RCC 7860 (cell line): ENCODE results near the gene BNIP5.

Experiments
- DNase-seq: peaks from one replicate; pipeline ENCODE4 v3.0.0-alpha.2; 2015; ENCODE audit warnings: low spot score
- FAIRE-seq: peaks from 2 replicates; lab custom pipeline; 2012; peaks lifted over from hg19 to GRCh38; lab: Jason Lieb, UNC

BNIP5 gene

DNA sequence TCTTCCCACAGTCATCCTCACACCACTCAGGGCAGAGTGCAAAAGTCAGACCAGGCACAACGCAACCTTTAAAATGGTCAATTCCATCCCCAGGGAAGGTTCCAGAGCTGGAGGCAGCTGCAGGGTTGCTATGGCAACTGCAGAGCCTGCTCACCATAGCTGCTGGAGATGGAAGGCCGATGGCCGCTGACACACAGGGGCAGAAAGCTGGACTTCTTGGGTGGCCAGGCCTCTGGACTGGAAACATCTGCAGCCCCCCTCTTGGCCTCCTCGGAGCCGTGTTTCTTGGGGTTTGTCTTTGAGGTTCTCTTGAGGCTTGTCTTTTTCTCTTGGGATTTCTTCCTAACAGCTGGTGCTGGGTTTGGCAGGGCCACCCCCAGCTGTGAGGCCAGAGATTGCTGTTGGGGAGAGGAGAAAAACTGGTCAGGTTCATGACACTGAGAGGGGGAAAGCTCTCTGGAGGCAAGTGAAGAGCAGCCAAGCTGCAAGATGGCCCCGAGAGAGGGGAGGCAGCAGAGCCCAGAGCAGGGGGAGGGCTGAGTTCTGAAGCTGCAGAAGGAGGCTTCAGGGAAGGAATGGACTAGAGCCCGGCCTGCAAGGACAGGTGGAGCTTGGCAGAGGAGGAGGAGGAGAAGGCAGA lies 10.2 kb downstream of the BNIP5 start:
- DNase-seq (no peak), FAIRE-seq (no peak)

DNA sequence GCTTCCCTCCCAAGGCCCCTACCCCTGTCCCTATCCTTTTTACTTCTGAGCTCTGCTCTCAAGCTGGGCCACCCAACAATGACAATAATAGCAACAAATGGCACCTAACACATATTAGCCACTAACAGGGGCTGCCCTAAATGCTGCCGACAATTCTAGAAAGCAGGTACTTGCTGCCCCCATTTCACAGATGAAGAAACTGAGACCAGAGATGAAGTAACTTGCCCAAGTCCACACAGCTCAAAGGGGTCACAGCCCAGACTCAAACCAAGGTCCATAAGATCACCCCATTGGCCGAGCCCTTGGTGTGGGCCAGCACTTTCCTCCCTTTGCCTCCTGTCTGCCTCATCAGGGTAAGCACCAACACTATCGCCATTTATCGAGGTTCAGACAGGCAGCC lies 12.0 kb downstream of the BNIP5 start:
- FAIRE-seq (no peak), DNase-seq (no peak)

DNA sequence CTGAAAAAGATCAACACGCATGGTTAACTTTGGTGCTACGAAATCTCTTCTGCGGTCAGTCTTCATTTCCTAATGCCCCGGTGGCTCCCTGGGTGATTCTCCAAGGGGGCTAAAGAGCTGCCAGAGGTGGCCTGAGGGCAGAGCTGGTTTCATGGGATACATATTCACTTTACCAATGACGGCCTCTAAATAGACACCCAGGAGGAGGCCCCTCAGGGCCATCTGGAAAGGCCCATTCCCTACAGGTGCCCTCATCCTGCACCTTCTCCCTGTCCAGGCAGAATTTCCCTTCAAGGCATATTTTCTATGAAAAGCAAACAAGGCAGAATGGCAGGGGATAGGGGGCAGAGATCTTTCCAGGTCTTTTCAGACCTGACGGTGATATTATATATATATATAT lies 12.5 kb downstream of the BNIP5 start:
- FAIRE-seq (no peak), DNase-seq (no peak)

DNA sequence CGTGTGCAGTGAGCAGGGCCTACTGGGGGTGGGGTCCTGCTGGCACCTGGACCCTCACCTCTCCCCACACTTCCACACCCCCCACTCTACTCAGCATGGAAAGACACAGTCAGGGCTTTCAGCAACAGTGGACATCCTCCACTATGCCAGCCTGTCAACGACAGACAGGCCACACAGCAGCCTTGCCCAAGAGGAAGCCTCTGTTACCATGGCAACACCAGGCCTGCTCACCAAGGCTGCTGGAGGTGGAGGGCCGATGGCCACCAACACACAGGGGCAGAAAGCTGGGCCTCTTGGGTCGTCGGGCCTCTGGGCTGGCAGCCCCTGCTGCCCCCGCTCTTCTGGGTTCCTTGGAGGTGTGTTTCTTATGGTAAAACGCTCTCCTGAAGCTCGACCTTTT lies 13.6 kb downstream of the BNIP5 start:
- DNase-seq (no peak), FAIRE-seq (no peak)

DNA sequence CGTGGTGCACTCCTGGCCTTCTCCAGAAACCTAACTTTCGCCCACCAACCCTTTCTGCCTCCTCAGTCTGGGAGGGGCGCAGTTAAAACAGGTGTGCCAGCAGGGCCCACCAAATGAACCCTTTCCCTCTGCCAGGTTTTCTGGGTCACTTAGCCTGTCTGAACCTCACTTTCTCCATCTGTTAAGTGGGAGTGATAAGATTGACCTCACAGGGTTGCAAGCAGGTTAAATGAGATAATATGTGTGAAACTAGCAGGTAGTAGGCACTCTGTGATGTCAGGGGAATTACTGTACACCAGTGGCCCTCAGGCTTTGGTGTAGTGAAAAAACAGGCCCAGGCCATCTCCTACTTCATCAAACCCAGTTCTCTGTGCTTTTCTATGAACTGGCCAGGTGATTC lies 14.1 kb downstream of the BNIP5 start:
- FAIRE-seq = no peak
- no peak for DNase-seq

DNA sequence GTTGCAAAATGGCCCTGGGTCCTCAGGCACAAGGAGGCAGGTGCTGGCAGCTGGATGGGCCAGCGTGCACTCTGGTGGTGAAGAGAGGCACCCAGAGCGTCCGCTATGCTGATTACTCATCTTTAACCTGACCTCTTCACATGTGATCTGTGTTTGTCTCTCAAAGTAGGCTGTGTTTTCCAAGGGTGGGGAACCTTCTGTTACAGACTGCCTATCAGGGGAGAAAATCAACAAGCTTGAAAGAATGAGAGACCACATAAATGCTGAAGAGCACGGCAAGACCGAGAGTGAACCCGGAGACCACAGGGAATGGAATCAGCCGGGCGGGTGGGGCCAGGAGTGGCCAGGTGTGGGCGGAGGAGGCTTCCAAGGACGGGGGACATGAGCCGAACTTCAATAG lies 16.2 kb downstream of the BNIP5 start:
- no peak for FAIRE-seq
- DNase-seq = no peak

DNA sequence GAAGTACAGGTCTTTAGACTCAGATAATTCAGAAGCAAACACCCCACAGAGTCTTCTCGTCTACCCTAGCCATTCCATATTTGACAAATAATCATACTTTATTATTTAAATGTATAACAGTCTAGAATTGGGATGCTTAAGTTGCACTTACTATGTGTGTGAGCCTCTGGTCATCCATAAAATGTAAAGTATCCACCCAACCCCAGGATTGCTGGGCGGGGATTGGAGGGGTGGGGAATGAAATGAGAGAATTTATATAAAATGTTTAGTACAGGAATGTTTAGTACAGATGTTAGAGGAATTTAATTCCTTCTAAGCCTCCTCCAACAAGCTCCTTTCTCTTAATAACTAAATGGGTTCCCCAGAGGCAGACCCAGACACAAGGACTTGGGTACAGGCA lies 16.9 kb downstream of the BNIP5 start:
- no peak for FAIRE-seq
- DNase-seq = no peak

DNA sequence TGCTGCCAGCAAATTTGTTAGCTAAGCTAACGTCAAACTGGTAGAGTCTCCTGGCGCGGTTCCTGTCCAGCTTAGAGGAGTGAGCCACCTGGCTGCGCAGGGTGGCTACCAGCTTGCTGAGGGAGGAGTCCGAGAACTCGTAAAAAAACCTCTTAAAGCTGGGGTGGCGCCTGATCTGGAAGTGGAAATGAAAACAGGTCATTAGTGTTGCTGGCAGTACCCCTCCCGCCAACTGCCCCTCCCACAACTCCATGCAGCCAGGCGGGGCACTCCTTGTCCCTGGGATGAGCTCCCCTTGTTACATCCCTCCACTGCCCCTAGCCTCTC lies 17.3 kb downstream of the BNIP5 start:
- FAIRE-seq = no peak
- no peak for DNase-seq

DNA sequence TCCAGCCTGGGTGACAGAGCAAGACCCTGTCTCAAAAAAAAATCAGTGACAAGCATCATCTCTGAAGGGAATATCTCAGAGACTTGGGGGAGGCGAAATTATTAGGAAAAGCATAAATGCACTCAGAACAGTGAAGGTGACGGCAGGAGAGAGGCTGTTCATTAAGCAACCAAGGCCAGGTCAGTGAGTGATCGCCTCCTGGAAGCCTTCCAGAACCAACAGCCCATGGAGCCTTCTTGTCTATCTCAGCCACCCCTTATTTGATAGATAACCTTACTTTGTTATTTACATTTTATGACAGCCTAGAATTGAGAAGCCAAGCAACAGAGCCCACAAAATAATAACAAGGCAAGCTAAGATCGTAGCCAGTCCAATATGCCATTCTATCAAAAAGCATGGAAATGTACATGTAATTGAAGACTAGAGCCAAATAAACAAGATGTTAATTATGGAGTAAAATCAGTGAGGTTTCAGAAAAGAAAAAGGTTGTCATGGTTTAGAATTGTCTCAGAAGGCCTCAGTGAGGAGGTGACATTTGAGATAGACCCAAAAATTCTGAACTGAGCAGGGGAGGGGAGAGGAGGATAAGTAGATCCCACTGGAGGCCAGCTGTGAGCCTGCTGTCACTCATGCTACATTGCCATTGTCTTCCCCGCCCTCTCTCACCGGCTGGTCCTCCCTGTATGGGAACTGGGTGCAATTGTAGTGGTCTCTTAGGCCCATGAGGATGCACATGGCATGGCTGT lies 17.8 kb downstream of the BNIP5 start:
- DNase-seq (no peak), FAIRE-seq (no peak)

DNA sequence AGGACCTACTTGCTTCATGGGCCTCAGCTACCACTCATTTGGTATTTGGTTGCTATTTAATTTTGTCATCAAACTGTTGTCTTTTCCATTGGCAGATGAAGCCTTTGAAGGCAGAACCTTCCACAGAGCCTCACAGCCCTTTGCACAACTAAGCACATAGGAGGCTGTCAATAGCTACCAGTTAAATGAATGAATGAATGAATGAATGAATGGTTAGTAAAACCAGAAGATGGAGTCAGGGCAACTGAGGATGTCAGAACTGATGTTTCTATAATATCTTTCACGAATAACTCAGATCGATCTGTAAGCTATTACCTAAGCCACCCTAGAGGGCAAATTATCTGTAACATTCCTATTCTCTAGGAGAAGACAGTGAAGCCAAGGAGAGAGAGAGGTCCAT lies 19.1 kb downstream of the BNIP5 start:
- DNase-seq = no peak
- no peak for FAIRE-seq

DNA sequence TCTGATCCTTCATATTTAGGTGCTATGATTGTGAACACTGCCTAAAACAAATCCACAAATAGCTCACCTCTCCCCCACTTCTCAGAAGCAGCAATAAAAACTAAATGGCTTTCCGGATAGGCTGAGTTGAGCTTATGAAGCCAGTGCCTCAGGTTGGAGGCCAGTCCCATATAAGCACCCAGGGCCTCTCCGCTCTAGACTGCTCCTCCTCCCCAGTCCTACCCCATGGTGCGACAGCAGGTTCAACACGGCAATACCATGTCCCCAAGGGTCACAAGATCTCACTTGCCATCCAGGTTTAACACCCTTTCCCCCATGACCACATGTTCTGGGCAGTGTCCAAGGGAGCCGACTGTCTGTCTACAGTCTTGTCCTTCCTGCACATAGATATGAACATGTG lies 20.8 kb downstream of the BNIP5 start:
- FAIRE-seq = no peak

DNA sequence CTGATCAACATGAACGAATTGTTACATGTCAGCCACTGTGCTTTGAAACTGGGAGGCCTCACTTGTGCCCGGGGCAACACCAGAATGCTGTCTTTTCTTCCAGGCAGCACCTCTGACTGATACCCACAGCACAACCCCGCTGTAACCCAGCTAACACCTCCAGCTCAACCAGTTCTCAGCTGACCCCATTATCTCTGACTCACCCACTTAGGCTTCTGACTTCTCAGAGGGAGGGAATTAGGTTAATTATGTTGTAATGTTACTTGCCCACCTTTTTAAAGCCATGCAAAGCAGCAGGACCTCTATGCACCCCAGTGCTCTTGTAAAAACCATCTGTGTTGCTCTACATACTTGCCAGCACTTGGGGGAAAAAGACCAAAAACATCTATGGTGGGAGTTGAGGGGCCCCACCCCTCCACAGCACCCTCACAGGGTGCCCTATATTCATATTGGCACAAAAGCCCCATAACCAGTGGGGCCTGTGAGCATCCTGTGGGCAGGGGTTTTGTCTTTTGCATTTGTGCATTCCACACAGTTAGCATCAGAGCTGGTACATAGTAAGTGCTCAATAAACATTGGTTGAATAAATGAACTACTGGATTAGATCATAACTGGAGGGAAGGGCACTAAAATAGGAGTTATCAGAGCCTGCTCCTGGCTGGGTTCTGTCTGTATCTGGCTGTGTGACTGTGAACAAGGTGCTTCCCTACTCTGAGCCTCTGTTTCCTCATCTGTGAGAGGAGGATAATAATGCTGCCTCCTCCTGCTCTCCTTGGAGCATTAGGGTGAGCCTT lies 22.3 kb downstream of the BNIP5 start:
- FAIRE-seq (no peak), DNase-seq (no peak)

More for the DNA sequence above, 20.8 kb downstream of the BNIP5 start:
- DNase-seq = no peak

DNA sequence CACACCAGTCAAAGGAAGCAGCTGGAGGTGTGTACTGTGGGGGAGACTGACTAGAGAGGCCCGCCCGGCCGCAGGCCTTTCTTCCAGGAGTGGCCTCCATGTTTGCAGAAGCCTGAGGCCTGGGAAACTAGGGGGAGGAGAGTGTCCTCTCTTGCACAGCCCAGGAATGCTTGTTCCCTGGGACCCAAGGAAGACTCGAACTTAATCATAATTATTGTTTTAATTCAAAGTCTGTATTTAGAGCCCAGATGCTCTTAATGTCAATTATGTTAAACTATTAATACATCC lies 23.1 kb downstream of the BNIP5 start:
- no peak for FAIRE-seq
- no peak for DNase-seq

DNA sequence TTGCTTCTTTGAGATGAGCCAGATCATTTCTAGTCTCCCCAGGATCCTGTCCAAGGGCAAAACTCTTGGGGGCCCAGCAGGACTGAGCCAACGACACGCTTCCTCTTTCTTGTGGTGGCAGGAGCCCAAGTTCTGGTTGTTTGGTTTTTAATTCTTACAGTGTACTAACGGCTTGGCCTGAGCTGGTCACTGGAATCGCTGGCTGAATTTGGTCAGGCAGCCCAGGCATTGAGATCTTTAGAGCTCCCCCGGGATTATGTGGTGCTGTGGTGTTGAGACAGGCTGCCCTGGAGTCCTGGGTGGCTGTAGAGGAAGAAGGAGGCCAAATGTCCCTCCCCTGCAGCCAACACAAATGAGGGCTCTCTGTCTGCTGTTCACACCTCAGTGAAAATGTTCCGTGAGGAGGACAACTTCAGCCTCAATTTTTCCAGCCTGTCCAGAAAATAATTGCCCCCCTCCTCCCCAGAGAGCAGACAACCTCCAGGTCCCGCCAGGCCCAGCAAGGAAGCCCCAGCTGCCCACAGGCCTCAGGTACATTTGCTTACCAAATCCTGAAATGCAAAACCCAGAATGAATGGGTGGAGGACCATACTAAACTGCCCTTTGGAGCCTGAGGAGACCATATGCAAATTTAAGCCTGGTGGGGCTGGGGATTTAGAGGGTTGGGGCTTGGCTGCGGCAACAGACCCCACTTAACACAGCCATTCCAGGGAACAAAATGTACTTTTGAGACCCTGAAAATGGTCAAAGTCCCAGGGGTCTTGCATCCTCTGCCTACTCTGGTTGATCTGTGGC lies 23.6 kb downstream of the BNIP5 start:
- no peak for DNase-seq
- no peak for FAIRE-seq

DNA sequence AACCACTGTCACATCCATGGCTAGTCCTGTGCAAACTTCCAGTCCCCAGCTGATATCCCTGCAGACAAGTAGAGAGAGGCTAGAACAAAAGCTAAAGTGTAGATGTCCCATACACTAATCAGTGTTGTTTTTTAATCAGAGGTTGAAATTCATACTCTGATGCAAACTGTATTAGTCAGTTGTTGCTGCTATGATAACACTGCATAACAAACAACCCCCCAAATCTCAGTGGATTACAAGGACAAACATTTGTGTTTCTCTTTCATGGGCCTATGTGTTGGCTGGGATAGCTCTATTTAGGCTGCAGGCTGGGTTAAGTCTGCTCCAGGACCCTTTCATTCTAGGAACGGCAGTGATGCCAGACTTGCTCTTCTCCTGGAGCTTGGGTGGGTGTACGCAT lies 26.8 kb downstream of the BNIP5 start:
- DNase-seq = no peak
- no peak for FAIRE-seq

DNA sequence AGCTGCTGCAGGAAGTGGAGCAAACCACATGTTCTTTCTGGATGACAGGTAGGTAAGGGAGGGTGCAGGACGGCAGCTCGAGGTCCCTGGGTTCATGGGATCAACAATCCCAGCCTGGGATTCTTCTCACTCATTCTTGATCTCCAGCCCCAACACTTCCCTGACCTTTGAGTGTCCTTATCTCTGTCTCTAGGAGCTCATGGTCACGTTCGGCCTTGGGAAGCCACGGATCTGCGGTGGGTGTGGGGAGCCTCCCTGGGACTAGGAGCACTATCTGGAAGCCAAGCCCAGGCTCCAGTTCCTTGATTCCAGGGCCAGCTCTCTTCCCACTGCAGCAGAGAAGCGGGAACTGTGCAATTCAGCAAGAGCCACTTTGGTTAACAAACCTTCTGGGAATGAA lies 27.5 kb downstream of the BNIP5 start:
- FAIRE-seq (no peak), DNase-seq (no peak)

DNA sequence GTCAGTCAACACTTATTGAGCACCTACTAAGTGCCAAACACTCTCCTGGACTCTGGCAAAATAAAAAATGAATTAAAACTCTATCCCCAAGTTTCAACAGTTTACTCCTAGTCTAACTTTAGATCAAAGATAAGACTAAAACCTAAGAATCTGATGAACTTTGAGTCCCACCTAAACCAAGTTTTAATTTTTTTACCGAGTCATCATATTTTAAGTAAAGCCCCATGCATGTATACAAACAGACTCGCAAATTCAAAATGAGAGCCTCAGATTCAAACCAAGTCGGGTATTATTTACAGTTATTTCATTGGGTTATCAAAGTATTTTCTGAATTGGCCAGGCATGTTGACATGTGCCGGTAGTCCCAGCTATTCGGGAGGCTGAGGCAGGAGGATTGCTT lies 28.2 kb downstream of the BNIP5 start:
- DNase-seq (no peak), FAIRE-seq (no peak)

DNA sequence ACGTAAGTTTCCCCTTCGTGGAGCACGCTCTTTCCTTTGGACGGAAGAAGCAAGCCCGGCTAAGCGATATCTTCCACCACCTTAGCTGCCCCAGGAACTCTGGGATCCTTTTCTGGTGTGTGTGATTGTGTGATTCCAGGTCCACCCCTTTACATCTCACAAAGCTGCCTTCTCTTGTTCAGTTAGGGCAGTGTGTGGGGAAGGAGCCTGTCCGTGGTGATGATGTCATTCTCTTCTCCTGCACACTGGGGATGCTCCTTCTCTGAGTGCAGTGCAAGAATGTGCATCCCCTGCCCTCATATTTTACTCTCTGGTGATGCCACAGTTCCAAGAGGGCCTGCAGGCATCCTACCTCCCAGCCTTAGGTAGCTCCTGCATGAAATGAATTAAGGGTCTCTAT lies 30.3 kb downstream of the BNIP5 start:
- DNase-seq = no peak
- no peak for FAIRE-seq

DNA sequence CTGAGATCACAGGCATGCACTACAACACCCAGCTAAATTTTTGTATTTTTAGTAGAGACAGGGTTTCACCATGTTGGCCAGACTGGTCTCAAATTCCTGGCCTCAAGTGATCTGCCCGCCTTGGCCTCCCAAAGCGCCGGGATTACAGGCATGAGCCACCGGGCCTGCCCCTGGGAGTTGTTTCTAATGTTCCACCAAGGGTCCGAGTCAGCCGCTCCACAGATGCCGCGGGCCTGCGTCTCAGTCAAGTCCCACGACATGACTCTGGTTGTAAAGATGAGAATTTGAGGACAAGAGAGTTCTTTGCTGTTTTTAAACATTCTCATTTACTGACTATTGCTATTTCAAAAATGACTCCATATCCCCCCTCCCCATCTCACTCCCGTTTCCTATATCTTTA lies 30.8 kb downstream of the BNIP5 start:
- no peak for DNase-seq
- FAIRE-seq = no peak

DNA sequence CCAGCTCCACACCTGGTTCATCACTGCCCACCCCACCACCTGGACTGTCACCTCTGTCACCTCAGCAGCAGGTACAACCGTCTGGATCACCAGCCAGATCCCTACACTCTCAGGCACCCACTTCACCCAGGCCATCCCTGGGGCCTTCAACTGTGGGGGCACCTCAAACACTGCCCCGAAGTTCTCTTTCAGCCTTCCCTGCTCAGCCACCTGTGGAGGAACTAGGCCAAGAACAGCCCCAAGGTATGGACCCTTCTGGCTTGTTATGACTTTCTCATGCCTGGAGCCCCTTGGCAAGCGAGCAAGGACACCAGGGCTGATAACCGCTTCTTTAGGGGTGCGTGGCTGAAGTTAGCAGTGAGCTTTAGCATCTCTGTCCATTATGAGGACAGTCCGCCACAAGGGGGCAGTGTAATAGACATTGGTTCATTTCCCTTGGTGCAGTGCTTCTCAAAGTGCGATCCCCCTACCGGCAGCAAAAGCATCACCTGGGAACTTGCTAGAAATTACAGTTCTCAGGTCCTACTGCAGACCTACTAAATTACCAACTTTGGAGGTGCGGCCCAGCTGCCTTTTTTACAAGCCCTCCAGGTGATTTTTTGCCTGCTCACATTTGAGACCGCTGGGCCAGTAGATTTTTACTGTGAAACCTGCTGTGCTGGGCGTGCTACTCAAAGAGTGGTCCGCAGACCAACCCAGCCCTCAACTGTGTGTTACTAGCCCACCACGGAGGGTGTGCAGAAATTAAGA lies 34.3 kb downstream of the BNIP5 start:
- peak; percentile 69 for DNase-seq
- FAIRE-seq = no peak

DNA sequence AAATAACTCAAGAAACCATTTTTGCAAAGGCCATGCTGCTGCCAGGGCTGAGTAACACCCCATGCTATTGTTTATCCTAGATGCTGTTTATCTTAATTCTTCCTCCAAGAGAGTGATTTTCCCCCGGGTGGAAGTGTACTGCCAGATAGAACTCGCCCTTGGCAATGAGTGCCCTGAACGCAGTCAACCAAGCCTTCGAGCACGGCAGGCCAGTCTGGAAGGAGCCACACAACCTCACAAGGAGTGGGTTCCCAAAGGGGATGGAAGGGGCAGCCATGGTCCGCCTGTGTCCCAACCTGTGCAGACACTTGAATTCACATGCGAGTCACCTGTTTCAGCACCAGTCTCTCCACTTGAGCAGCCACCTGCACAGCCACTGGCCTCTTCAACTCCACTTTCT lies 34.9 kb downstream of the BNIP5 start:
- FAIRE-seq (no peak), DNase-seq (no peak)
